Measurements from ENCODE around the gene SRP54.

SRP54 gene

DNA sequence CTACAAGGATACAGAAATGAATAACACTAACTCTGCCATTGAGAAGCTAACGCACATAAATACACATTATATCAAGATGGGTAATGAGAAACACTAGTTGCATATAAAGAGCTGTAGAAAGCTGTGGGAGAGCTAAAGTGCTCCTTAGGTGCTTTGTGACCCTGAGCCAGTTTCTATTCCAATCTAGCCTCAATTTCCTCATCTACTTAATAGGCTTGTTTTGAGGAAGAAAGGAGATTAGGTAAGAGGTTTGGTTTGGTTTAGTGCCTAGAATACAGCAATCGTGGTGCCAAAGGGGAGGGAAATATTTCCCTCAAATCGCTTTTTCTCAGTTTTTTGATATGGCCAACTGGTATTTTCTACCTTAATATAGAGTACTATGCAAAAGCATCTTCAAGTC lies 994 bp downstream of the SRP54 start:
- H3K27ac ChIP-seq: no peak overlapping the region
- TF ChIP-seq, protein P1, sequence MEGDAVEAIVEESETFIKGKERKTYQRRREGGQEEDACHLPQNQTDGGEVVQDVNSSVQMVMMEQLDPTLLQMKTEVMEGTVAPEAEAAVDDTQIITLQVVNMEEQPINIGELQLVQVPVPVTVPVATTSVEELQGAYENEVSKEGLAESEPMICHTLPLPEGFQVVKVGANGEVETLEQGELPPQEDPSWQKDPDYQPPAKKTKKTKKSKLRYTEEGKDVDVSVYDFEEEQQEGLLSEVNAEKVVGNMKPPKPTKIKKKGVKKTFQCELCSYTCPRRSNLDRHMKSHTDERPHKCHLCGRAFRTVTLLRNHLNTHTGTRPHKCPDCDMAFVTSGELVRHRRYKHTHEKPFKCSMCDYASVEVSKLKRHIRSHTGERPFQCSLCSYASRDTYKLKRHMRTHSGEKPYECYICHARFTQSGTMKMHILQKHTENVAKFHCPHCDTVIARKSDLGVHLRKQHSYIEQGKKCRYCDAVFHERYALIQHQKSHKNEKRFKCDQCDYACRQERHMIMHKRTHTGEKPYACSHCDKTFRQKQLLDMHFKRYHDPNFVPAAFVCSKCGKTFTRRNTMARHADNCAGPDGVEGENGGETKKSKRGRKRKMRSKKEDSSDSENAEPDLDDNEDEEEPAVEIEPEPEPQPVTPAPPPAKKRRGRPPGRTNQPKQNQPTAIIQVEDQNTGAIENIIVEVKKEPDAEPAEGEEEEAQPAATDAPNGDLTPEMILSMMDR (conservative IDR thresholded peaks at IDR 0.05): no peak
- TF ChIP-seq ZFX (IDR thresholded peaks at IDR 0.05): no peak

DNA sequence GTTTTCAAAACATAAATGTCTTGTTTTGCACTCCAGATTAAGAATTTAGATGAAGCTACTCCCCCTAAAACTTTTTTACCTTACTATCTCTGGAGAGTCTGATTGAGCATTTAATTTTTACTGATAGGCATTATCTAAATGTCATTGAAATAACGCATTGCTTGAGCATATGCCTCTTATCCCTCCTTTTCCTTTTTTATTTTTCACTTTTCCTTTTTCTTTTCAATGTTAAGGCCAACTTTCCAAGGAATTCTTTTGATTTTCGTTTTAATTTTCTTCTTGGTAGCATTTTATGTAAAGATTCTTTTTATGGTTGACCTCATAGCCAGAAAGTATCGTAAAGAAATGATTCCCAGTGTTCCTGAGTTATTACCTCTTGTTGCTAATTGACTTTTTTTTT lies 2.9 kb downstream of the SRP54 start:
- no peak overlapping the region for H3K27ac ChIP-seq
- TF ChIP-seq, protein P1 (conservative IDR thresholded peaks at IDR 0.05): no peak
- no peak for TF ChIP-seq ZFX (IDR thresholded peaks at IDR 0.05)

DNA sequence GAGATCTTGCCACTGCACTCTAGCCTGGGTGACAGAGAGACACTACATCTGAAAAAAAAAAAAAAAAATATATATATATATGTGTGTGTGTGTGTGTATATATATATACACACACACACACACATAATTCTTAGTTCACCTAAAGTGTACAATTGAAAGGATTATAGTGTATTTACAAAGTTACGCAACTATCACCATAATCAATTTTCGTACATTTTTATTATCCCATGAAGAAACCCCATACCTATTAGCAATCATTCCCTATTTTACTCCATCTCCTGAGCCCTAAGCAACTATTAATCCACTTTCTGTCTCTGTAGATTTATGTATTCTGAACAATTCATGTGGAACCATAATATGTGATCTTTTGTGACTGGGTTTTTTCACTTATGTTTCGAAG lies 4.4 kb downstream of the SRP54 start:
- TF ChIP-seq ZFX (IDR thresholded peaks at IDR 0.05): no peak
- TF ChIP-seq, protein P1 (conservative IDR thresholded peaks at IDR 0.05): no peak
- no peak overlapping the region for H3K27ac ChIP-seq

DNA sequence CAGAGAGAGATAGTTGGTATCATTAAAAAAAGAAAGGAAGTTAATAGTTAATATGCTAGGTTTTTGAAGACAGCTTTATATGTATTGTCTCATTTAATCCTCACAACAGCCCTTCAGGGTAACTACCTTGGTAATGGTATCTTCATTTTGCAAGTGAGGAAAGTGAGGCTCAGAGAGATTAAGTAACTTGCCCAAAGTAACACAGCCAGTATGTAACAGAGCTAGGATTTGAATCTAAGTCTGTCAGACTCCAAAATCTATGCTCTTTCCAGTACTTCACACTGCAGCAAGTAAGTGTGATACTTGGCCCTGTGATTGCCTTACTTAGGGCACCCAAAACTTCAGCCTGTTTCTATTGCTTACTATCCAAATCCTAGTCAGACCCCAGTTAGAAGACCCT lies 7.0 kb downstream of the SRP54 start:
- TF ChIP-seq ZFX (IDR thresholded peaks at IDR 0.05): no peak
- TF ChIP-seq, protein P1 (conservative IDR thresholded peaks at IDR 0.05): no peak
- no peak overlapping the region for H3K27ac ChIP-seq

DNA sequence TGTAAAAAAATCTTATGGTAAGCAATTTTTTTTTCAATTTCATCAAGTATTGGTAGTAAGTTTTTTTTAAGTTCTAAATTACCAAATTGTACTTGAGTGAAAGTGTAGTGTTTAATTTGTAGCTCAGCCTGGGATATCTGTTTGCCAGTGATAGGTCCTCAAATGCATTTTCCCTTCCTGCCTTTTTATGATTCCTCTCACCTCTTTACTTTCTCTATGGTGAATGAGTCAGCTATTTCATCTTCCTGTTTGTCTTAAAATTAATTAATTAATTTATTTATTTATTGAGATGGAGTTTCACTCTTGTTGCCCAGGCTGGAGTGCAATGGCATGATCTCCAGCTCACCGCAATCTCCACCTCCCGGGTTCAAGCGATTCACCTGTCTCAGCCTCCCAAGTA lies 10.6 kb downstream of the SRP54 start:
- H3K27ac ChIP-seq: no peak overlapping the region
- TF ChIP-seq, protein P1 (conservative IDR thresholded peaks at IDR 0.05): no peak
- no peak for TF ChIP-seq ZFX (IDR thresholded peaks at IDR 0.05)

DNA sequence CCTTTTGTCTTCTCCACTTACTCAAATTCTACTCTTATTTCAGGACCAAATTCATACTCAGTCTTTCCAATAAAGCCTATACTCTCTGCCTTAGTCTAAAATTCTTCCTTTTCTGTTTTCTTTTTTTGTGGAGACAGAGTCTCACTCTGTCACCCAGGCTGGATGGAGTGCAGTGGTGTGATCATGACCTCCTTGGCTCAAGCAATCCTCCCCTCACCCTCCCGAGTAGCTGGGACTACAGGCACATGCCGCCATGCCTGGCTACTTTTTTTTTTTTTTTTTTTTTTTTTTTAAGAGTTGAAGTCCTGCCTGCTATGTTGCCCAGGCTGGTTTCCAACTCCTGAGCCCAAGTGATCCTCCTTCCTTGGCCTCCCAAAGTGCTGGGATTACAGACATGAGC lies 11.9 kb downstream of the SRP54 start:
- no peak overlapping the region for H3K27ac ChIP-seq
- TF ChIP-seq ZFX (IDR thresholded peaks at IDR 0.05): no peak
- TF ChIP-seq, protein P1 (conservative IDR thresholded peaks at IDR 0.05): no peak

DNA sequence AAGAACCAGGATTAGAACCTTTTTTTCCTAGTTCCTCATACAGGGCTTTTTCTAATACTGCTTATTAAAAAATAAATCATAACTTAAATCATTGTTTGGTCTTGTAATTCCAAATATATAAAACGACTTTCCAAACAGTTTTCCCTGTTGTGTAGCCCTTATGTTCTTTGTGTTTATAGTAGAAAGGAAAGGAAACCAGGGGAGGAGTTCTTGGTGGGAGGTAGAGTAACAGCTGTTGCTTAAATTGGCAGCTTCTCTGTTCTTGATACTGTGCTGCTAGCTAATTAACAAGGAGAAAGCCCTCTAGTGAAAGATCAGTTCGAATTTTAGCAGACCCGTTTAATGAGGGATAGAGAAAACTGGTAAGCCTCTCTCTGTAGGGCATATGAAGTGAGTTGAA lies 15.0 kb downstream of the SRP54 start:
- H3K27ac ChIP-seq: no peak overlapping the region
- TF ChIP-seq, protein P1 (conservative IDR thresholded peaks at IDR 0.05): no peak
- TF ChIP-seq ZFX (IDR thresholded peaks at IDR 0.05): no peak

Measured in C4-2B (cell line).